Ovary (tissue), 3 donors: ENCODE measurements around the gene CILP2.

Experiments used
- EP300 ChIP-seq: sonication (generic); formaldehyde crosslinking; IDR thresholded peaks from one replicate; pipeline ENCODE4 v1.6.1; 2017; ENCODE audit warnings: antibody characterized with exemption
- POLR2A ChIP-seq: fragments of 450-650 bp; IDR thresholded peaks from one replicate; pipeline ENCODE4 v1.6.1; 2017; ENCODE audit warnings: antibody characterized with exemption, mild to moderate bottlenecking, moderate library complexity
- TF ChIP-seq, protein P1 (sequence below), 3 donors: fragments of 450-650 bp in 2 of 3; fragments of 200-600 bp in 1 of 3; IDR thresholded peaks; one replicate each; pipeline versions ENCODE4 v1.5.1 to v1.8.0; 2016 to 2022; ENCODE audit warnings: antibody characterized with exemption in 3 of 3, mild to moderate bottlenecking in 1 of 3
- donor health status: DM: no; HTN: no; CAD: no.

DNA sequence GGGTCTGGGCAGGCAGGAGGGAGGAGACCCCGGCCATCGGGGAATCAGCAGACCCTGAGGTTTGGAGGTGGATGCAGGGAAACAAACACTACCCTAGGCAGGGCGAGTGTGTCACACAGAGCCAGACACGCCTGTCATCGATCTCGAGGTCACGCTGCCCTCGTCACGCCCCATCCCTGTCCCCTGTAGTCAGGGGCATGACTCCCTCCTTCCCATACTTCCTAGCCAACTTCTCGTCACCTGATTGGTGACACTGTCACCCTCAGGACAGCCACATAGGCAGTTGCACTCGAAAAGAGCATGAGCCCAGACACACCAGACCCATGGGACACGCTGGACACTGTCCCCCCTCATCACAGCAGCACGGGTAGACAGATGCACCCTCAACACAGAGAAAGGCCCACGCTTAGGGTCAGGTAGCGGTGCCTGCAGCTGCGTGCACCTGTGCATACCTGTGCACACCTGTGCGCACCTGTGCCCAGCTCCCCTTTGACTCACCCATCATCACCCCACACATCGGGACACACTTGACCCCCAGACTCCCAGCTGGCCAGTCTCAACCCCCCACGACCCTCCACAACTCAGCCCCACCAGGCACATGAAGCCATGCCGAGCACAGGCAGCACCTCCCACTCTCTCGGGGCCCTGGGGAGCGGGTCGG lies 11.9 kb downstream of the CILP2 start:
- TF ChIP-seq, protein P1, sequence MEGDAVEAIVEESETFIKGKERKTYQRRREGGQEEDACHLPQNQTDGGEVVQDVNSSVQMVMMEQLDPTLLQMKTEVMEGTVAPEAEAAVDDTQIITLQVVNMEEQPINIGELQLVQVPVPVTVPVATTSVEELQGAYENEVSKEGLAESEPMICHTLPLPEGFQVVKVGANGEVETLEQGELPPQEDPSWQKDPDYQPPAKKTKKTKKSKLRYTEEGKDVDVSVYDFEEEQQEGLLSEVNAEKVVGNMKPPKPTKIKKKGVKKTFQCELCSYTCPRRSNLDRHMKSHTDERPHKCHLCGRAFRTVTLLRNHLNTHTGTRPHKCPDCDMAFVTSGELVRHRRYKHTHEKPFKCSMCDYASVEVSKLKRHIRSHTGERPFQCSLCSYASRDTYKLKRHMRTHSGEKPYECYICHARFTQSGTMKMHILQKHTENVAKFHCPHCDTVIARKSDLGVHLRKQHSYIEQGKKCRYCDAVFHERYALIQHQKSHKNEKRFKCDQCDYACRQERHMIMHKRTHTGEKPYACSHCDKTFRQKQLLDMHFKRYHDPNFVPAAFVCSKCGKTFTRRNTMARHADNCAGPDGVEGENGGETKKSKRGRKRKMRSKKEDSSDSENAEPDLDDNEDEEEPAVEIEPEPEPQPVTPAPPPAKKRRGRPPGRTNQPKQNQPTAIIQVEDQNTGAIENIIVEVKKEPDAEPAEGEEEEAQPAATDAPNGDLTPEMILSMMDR (IDR thresholded peaks at IDR 0.05) = no peak
- TF ChIP-seq EP300 (no peak), POLR2A (no peak)
